MCF 10A (cell line): ENCODE measurements around the gene VSTM2B. TPM values are rescaled to one million over a fixed set of nuclear protein-coding genes. Genes with fewer than 3 reads are reported as not detected.

Experiments
- BruUV-seq: library from RNA; stranded (reverse); fragments of 400-500 nt; replicated peaks from 2 replicates; lab custom pipeline; 2021; lab: Mats Ljungman, UMichigan
- CTCF ChIA-PET: fragments of 300-600 bp; sonication (Branson Sonifier 250); formaldehyde crosslinking; extraction: SDS; loops from one replicate; lab custom pipeline; 2021; ENCODE audit warnings: antibody characterized with exemption, inconsistent platforms; lab: Yijun Ruan, JAX
- POLR2A ChIA-PET: fragments of 300-600, 350-650 bp; sonication (Branson Sonifier 250); formaldehyde crosslinking; extraction: SDS; loops from one replicate; lab custom pipeline; 2020; ENCODE audit warnings: antibody characterized with exemption, inconsistent platforms; lab: Yijun Ruan, JAX
- DNase-seq: peaks from one replicate; pipeline ENCODE4 v3.0.0-alpha.2; 2018; ENCODE audit not compliant: unreplicated experiment
- H3K27ac Mint-ChIP-seq: one replicate; pipeline ENCODE4 v1.8.0; 2022; ENCODE audit warnings: mild to moderate bottlenecking, low read depth, mixed read lengths; ENCODE audit not compliant: unreplicated experiment
- H3K27me3 Mint-ChIP-seq: one replicate; pipeline ENCODE4 v1.8.0; 2022; ENCODE audit warnings: mixed read lengths; ENCODE audit not compliant: insufficient read depth, unreplicated experiment
- H3K36me3 Mint-ChIP-seq: one replicate; pipeline ENCODE4 v1.8.0; 2022; ENCODE audit warnings: mild to moderate bottlenecking, moderate library complexity, mixed read lengths; ENCODE audit not compliant: insufficient read depth, unreplicated experiment
- H3K4me1 Mint-ChIP-seq: one replicate; pipeline ENCODE4 v1.8.0; 2022; ENCODE audit warnings: mixed read lengths; ENCODE audit not compliant: insufficient read depth, unreplicated experiment
- H3K4me3 Mint-ChIP-seq: one replicate; pipeline ENCODE4 v1.8.0; 2022; ENCODE audit warnings: mild to moderate bottlenecking, moderate library complexity, mixed read lengths; ENCODE audit not compliant: unreplicated experiment
- H3K9me3 Mint-ChIP-seq: one replicate; pipeline ENCODE4 v1.8.0; 2022; ENCODE audit warnings: mixed read lengths; ENCODE audit not compliant: unreplicated experiment
- CTCF ChIP-seq: fragments of 200-600 bp; IDR thresholded peaks from one replicate; pipeline ENCODE4 v1.8.0; 2022; ENCODE audit warnings: antibody characterized with exemption, mild to moderate bottlenecking; ENCODE audit not compliant: unreplicated experiment
- intact Hi-C: fragments of 100-400 bp; cut with micrococcal nuclease; formaldehyde crosslinking; loops from 2 replicates; pipeline ENCODE4 v1.14.1; 2022
- total RNA-seq: library from RNA; stranded (reverse); gene quantifications from 2 replicates; pipeline ENCODE4 v1.2.3, GENCODE V29; 2022

VSTM2B gene
- total RNA-seq, 1 experiment from 2014 or later, result not detected

GRCh38 chr19:29568036-29569025 lies 42.5 kb downstream of the VSTM2B start:
- TF ChIP-seq CTCF, result no peak
- no peak overlapping the region for H3K27ac Mint-ChIP-seq
- POLR2A ChIA-PET, result no interaction called here
- H3K27me3 Mint-ChIP-seq, result peaks cover 7% of the 10 kb centered on the region
- H3K36me3 Mint-ChIP-seq, result no peaks in the 10 kb centered on the region
- intact Hi-C loops, result no loop called here
- no TSS peak for BruUV-seq
- DNase-seq, result no peak
- no peaks in the 10 kb centered on the region for H3K9me3 Mint-ChIP-seq
- H3K4me3 Mint-ChIP-seq, result no peak overlapping the region
- H3K4me1 Mint-ChIP-seq, result no peaks in the 10 kb centered on the region
- CTCF ChIA-PET, result interaction anchor here (0.6 to 0.7 kb wide), 3 partner anchors 29 to 1643 kb away, joined by 3 to 6 read pairs (median 4); no protein-coding TSS in a partner anchor

- ChIA-PET CTCF (interaction anchor here (0.6 kb wide), 1 partner anchor 36 kb away, joined by 3 read pairs; no protein-coding TSS in a partner anchor), POLR2A (no interaction called here)
- Mint-ChIP-seq H3K27me3 (peaks cover 17% of the 10 kb centered on the region), H3K27ac (no peak overlapping the region), H3K9me3 (no peaks in the 10 kb centered on the region), H3K4me3 (no peak overlapping the region), H3K36me3 (no peaks in the 10 kb centered on the region), H3K4me1 (no peaks in the 10 kb centered on the region)
- intact Hi-C loops, result no loop called here
- BruUV-seq, result no TSS peak
- TF ChIP-seq CTCF, result no peak
- no peak for DNase-seq
Observed at GRCh38 chr19:29569038-29569911, 43.5 kb downstream of the VSTM2B start.

- no peak for TF ChIP-seq CTCF
- CTCF ChIA-PET, result no interaction called here
- H3K27ac Mint-ChIP-seq, result no peak overlapping the region
- H3K4me3 Mint-ChIP-seq, result no peak overlapping the region
- POLR2A ChIA-PET, result no interaction called here
- intact Hi-C loops, result no loop called here
- H3K27me3 Mint-ChIP-seq, result peaks cover 31% of the 10 kb centered on the region
- no peaks in the 10 kb centered on the region for H3K4me1 Mint-ChIP-seq
- H3K9me3 Mint-ChIP-seq, result no peaks in the 10 kb centered on the region
- DNase-seq, result no peak
- no peaks in the 10 kb centered on the region for H3K36me3 Mint-ChIP-seq
- no TSS peak for BruUV-seq
Observed at GRCh38 chr19:29571181-29571580, 45.4 kb downstream of the VSTM2B start.

GRCh38 chr19:29573486-29573885 lies 47.7 kb downstream of the VSTM2B start:
- CTCF ChIA-PET, result no interaction called here
- H3K36me3 Mint-ChIP-seq, result no peaks in the 10 kb centered on the region
- no peak overlapping the region for H3K27ac Mint-ChIP-seq
- H3K9me3 Mint-ChIP-seq, result no peaks in the 10 kb centered on the region
- no peak for DNase-seq
- intact Hi-C loops, result no loop called here
- no peak for TF ChIP-seq CTCF
- POLR2A ChIA-PET, result no interaction called here
- peaks cover 31% of the 10 kb centered on the region for H3K27me3 Mint-ChIP-seq
- H3K4me3 Mint-ChIP-seq, result no peak overlapping the region
- no TSS peak for BruUV-seq
- H3K4me1 Mint-ChIP-seq, result no peaks in the 10 kb centered on the region
